Neuron (in vitro differentiated cells): Measurements from ENCODE around the gene MYO7A.

Experiments
- H2AFZ ChIP-seq: one replicate; pipeline ENCODE4 v1.6.1; 2013; ENCODE audit warnings: low read depth, mild to moderate bottlenecking, inconsistent platforms, low read length, moderate library complexity
- H3K27me3 ChIP-seq: one replicate; pipeline ENCODE4 v1.6.1; 2013; ENCODE audit warnings: low read length; ENCODE audit not compliant: insufficient read depth
- H3K36me3 ChIP-seq: one replicate; pipeline ENCODE4 v1.6.1; 2013; ENCODE audit warnings: low read length; ENCODE audit not compliant: insufficient read depth
- H3K4me1 ChIP-seq: one replicate; pipeline ENCODE4 v1.6.1; 2013; ENCODE audit warnings: low read length; ENCODE audit not compliant: insufficient read depth
- H3K4me3 ChIP-seq: 2 replicates; pipeline ENCODE4 v1.5.1; 2013; ENCODE audit warnings: mild to moderate bottlenecking, low read length, moderate library complexity
- H3K9me3 ChIP-seq: one replicate; pipeline ENCODE4 v1.6.1; 2013; ENCODE audit warnings: low read length

MYO7A gene

DNA sequence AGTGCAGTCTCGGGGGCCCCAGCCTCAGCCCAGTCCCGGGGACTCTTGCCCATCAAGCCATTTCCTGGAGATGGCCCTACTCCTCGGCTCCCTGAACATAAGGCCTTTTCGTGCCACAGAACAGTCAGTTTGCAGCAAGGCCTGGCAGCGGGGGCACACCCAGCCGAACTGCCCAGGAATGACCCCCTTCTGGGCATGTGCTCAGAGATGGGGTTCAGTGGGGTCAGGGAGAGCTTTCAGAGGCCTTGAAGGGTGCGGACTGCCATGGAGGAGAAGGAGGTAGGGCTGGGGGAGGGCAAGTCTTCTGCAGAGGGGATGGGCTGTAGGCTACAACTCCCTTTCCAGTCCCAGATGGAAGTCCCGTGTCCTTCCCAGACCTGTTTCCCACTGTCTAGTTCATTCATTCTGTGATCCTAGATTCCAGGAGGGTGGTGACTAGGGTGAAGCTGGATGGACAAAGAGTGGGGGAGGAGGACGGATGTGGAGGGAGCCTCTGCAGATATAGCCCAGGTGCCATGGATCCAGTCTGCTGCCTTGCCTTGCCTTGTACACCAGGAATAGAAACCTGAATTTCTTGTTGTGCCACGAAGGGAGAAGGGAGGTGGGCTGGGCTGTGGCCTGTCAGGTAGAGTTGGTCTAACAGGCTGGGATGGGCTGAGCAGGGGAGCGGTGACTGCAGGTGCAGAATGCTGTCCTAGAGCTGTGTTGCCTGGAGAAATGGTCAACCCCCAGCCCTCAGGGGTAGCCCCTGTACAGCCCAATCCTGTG is 39.6 kb upstream of the MYO7A start:
- H3K27me3 ChIP-seq: no peaks in the 10 kb centered on the region

DNA sequence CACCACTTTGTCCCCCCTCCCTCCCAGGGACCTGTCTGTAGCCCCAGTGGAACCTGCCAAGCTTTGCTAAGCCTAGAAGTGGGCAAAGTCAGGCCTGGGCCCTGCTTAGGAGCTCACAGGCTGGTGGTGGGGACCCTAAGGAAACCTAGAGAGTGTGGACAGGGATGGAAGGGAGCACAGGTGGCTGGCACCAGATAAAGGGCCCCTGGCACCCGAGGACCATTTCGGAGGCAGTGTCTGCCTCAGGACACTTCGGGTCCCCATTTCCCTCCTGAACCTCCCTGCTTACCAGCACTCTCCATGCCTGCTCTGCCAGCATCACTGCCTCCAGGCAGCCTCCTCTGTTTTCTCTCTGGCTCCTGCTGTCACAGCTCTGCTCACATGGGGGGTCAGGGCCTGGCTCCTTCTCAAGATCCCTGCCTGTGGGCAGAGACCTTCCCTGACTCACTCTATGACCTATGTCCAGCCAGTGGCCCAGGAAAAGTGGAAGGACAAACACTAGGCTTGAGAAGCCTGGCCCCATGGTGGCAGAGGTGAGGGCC is 39.0 kb upstream of the MYO7A start:
- no peaks in the 10 kb centered on the region for H3K27me3 ChIP-seq
- H3K4me1 ChIP-seq: peaks cover 8% of the 10 kb centered on the region
- H2AFZ ChIP-seq: no peak overlapping the region
- peaks cover 55% of the 10 kb centered on the region for H3K36me3 ChIP-seq
- H3K9me3 ChIP-seq: no peaks in the 10 kb centered on the region
- H3K4me3 ChIP-seq: no peak overlapping the region

More for the DNA sequence above, 39.6 kb upstream of the MYO7A start:
- peaks cover 52% of the 10 kb centered on the region for H3K36me3 ChIP-seq
- H3K9me3 ChIP-seq: no peaks in the 10 kb centered on the region
- H3K4me1 ChIP-seq: peaks cover 8% of the 10 kb centered on the region
- H2AFZ ChIP-seq: no peak overlapping the region
- H3K4me3 ChIP-seq: no peak overlapping the region

DNA sequence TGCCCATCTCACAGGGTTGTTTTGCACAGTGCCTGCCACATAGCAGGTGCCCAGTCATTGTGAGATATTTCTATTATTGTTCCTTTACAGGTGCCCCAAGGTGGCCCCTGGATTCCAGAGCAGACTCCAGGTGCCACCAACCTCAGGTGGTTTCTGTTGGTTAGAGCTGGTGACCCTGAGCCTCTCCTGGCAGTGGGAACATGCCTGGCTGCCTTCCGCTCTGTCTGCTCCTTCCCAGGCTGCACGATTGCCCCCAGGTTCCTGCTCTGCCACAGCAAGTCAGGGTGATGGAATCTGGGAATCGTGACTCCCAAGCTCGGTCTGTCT is 38.0 kb upstream of the MYO7A start:
- H3K9me3 ChIP-seq: peaks cover 2% of the 10 kb centered on the region
- H2AFZ ChIP-seq: no peak overlapping the region
- peaks cover 55% of the 10 kb centered on the region for H3K36me3 ChIP-seq
- peaks cover 8% of the 10 kb centered on the region for H3K4me1 ChIP-seq
- no peaks in the 10 kb centered on the region for H3K27me3 ChIP-seq
- H3K4me3 ChIP-seq: no peak overlapping the region

DNA sequence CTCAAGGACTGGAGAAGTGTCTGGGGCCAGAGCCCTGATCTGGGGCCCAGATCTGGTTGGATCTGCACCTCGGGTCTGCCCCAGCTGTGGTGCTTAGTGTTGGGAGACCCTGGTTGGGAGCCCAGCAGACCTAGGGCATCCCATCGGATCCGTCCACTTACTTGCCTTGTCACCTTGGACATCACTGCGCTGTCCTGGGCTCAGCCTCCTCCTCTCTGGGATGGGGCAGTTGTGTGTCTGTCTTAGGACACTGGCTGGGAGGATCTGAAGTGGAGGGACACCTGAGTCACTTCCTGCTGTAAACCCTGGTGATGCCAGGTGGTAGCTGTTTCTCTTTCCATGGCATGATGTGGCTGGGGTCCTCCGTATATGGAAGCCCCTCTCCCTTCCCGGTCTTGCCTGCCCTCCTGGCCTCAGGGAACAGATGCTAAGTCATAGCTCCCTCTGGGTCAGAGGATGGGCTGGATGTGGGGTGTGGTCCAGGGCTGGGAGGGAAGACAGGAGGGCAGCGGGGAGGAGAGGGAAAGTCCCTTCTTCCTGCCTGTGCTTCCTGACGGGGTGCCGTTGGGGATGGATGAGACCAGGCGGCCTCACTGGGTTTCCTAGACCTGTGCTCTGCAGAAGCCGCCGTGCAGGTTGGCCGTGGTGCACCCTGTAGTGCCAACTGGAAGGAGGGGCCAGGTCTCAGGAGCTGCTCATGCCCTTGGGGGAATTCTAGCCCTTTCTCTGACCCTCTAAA is 37.5 kb upstream of the MYO7A start:
- H2AFZ ChIP-seq: no peak overlapping the region
- H3K4me3 ChIP-seq: no peak overlapping the region

DNA sequence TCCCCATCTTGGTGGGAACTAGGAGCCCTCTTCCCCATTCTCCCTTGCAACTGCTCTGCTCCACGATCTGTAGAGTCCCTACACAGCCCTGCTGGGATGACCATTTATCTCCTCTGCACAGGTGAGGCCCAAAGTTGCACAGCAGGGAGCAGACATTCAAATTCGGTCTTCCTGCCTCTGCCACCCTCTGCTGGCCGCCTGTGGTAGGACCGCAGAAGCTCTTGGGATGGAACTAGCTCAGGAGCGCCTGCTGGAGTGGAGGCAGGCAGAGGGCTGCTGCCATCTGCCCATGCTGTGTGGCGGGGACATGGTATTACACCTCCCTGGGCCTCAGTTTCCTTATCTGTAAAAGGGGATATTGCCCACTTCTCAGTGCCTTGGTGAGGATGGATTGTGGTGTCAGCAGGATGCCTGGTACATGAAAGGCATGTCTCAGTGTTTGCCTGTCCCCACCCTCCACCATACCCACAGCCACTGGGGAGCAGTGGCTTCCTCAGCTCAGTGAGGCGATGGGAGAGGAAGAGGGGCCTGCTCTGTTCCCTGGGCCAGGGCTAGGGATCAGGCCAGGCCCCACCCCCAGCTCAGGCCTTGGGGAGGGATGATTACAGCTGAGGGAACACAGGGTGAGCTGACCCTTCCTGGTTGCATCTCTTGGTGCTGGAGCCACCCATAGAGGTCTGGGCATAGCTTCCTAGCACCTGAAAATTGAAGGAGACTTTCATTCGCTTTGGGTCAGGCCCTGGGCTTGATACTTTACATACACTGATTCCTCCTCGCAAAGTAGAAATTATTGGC is 36.7 kb upstream of the MYO7A start:
- Histone ChIP-seq H3K9me3 (peaks cover 8% of the 10 kb centered on the region), H2AFZ (no peak overlapping the region), H3K4me3 (no peak overlapping the region), H3K36me3 (peaks cover 56% of the 10 kb centered on the region), H3K27me3 (no peaks in the 10 kb centered on the region), H3K4me1 (peaks cover 1% of the 10 kb centered on the region)

More for the DNA sequence above, 37.5 kb upstream of the MYO7A start:
- Histone ChIP-seq H3K36me3 (peaks cover 56% of the 10 kb centered on the region), H3K27me3 (no peaks in the 10 kb centered on the region), H3K4me1 (peaks cover 8% of the 10 kb centered on the region), H3K9me3 (peaks cover 3% of the 10 kb centered on the region)

DNA sequence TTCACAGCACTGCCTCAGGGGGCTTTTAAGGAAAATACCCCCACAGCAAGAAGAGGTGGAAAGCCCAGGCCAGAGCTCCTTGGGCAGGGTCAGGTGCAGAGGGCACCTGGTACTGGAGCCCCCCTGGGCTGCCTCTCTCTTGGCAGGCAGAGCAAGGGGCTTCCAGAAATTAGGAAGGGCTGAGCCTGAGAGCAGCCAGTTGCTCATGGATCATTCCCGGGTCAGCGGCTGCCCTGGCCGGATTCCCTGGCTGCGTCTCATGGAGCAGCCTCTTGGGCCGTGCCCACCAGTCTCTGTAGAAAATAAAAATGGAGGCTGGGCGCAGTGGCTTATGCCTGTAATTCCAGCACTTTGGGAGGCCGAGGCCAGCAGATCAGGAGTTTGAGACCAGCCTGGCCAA is 35.7 kb upstream of the MYO7A start:
- Histone ChIP-seq H3K4me1 (no peaks in the 10 kb centered on the region), H2AFZ (no peak overlapping the region), H3K36me3 (peaks cover 49% of the 10 kb centered on the region), H3K4me3 (no peak overlapping the region), H3K9me3 (peaks cover 11% of the 10 kb centered on the region), H3K27me3 (no peaks in the 10 kb centered on the region)

DNA sequence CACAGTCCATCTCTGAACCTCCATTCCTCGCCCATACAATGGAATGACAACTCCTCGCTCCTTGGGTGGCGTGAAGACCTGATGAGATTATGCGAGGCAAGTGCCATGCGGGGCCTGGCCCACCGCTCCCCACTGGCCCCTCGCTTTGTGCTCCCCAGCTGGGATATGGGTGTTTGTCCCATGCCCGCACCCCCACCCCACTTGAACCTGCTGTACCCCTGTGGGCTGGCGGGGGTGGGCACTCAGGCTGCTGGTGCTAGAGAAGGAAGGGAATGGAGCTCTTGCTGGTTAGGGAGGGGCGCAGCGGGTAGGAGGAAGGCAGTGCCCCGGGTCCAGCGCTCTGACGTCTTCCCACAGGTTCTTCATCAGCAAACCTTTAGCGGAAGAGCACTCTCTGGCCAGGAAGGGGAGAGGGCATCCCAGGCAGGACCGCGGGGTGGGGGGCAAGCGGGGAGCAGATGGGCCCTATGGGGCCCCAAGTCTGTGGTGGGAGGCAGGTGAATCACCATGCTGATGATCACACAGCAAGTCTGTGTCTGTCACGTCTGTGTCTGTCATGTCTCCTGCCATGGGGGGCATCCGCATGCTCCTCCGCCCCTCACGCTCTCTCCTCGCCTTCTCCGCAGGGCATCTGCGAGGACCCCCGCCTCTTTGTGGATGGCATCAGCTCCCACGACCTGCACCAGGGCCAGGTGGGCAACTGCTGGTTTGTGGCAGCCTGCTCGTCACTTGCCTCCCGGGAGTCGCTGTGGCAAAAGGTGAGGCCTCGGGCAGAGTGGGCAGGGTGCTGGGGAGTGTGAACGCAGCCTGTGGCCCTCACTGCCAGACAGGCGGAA is 34.8 kb upstream of the MYO7A start:
- Histone ChIP-seq H3K9me3 (peaks cover 11% of the 10 kb centered on the region), H3K4me3 (no peak overlapping the region), H3K36me3 (peaks cover 43% of the 10 kb centered on the region)

DNA sequence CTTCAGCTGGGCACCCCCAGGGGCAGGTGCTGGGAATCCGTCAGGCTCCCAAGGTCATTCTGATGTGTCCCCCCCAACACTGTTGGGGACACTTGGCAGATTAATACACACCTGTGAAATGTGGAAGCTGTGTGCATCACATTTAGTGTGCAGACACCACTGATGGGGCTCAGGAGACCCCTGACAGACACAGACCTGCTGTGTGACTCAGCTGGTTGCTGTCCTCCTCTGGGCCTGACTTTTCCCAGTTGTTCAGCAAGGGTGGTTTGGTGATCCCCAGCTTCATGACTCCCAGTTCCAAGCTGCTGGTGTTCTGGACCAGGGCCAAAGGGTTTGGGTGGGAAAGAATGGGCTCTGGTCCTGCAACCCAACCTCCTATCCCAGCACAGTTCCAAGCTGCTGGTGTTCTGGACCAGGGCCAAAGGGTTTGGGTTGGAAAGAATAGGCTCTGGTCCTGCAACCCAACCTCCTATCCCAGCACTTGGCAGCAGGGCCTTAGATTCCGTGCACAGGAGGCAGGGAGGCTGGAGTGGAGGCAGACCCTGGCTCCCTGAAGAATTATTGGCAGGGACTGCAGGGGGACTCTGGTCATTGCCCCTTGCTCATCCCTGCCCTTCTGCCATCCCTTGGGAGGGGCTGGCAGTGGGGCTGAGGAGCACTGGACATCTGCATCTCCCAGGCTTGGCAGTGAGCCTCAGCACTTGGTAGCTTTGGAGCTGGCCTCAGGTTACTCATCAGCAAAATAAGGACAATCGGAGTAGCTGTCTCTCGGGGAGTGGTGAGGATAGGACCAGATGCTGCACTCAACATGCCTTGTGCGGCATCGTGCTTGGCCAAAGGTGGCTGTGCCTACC is 33.8 kb upstream of the MYO7A start:
- H3K36me3 ChIP-seq: peaks cover 37% of the 10 kb centered on the region
- H3K27me3 ChIP-seq: no peaks in the 10 kb centered on the region
- H3K9me3 ChIP-seq: peaks cover 11% of the 10 kb centered on the region
- no peaks in the 10 kb centered on the region for H3K4me1 ChIP-seq
- no peak overlapping the region for H3K4me3 ChIP-seq
- H2AFZ ChIP-seq: no peak overlapping the region

More for the DNA sequence above, 34.8 kb upstream of the MYO7A start:
- H3K4me1 ChIP-seq: no peaks in the 10 kb centered on the region
- H3K27me3 ChIP-seq: no peaks in the 10 kb centered on the region
- no peak overlapping the region for H2AFZ ChIP-seq

DNA sequence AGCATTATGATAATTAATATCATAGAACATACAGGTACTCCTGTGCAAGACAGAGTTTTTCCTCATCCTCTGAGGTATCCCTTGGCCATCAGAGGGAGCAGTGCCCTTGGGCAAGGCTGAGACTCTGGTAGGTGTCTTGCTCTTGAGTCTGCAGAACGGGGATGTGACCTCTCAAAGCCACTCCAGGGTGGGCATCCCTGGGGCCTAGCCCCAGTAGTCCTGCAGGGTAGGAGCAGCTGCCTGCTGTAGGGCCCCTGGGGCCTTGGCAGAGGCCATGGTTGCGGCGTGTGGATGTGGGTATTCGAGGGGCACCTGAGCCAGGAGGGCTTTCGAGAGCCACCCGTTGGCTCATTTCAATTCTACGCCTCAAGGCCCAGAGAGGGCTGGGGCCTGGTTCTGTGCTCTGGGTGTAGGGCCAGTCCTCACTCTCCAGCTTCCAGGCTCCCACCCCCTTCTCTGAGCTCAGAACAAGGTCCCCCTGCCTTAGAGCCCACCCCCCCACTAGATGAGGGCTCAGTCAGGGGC is 33.1 kb upstream of the MYO7A start:
- no peak overlapping the region for H3K4me3 ChIP-seq
- H3K36me3 ChIP-seq: peaks cover 37% of the 10 kb centered on the region
- peaks cover 11% of the 10 kb centered on the region for H3K9me3 ChIP-seq

DNA sequence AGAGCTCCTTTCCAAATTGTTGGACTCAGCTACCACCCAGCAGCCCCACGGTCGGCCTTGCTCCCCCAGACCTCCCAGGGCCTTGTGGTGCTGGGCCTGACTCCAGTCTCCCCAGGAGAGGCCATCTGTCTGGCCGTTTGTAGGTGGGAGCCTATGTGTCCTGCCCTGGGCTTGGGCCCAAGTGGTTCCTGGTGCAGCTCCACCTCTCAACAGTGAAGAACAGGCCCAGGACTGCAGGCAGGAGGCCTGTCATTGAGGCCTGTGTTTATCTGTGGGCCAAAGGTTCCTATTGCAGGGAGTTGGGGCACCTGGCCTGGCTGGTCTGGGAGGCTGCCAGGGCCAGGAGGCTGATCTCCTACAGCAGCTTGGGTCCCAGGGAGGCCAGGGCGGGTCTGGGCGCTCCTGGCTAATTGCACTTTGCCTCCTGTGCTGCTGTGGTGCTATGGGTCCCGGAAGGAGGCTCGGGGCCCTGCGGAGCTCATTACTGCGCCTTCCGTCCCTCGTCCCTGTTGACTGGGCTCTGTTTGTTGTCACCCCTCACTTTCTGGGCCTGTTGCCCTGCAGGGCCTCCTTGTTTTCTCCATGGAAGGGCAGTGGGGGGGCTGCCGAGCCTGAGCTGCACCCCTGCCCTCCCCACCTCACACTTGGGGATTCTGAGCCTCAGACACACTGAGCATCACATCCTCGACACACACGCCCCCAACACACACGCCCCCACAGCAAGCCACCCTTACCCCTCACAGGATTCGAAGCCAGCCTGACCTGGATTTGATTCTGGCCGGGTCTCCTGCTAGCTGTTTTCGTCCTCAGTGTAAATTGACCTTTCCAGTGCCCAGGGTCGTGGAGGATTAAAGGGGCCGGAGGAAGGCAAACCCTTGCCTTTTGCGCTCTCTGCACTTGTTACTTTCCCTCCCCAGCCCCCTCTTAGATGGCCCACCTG is 32.2 kb upstream of the MYO7A start:
- H3K27me3 ChIP-seq: no peaks in the 10 kb centered on the region

More for the DNA sequence above, 33.1 kb upstream of the MYO7A start:
- H2AFZ ChIP-seq: no peak overlapping the region
- no peaks in the 10 kb centered on the region for H3K4me1 ChIP-seq
- no peaks in the 10 kb centered on the region for H3K27me3 ChIP-seq

DNA sequence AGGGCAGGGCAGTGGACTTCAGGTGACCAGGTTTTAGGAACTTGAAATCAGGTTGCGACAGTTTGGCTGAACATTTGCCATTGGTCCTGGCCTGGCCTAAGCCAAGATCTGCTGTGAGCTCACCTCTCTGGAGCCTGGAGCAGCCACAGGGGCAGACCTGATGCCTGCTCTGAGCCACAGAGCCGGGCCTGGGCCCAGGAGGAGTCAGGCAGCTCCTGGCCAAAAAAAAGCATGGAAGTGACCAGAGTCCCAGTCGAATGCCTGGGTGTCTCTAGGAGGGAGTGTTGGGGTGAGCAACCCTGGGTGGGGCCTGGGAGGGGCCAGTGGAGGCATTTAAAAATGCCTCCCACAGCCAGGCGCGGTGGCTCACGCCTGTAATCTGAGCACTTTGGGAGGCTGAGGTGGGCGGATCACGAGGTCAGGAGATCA is 31.4 kb upstream of the MYO7A start:
- no peak overlapping the region for H2AFZ ChIP-seq
- no peak overlapping the region for H3K4me3 ChIP-seq
- peaks cover 11% of the 10 kb centered on the region for H3K9me3 ChIP-seq
- H3K36me3 ChIP-seq: peaks cover 37% of the 10 kb centered on the region
- no peaks in the 10 kb centered on the region for H3K4me1 ChIP-seq
- H3K27me3 ChIP-seq: no peaks in the 10 kb centered on the region

More for the DNA sequence above, 32.2 kb upstream of the MYO7A start:
- H3K36me3 ChIP-seq: peaks cover 37% of the 10 kb centered on the region
- H3K9me3 ChIP-seq: peaks cover 11% of the 10 kb centered on the region
- H3K4me3 ChIP-seq: no peak overlapping the region
- no peaks in the 10 kb centered on the region for H3K4me1 ChIP-seq
- no peak overlapping the region for H2AFZ ChIP-seq
